ENCODE measurements around the gene MEGF11.

- no peak for TF ChIP-seq CTCF (conservative IDR thresholded peaks at IDR 0.05; ENCODE audit: low read length)
- no peak for TF ChIP-seq EZH2phosphoT487 (IDR thresholded peaks at IDR 0.05; ENCODE audit: borderline replicate concordance)
These were observed 213.2 kb downstream of the MEGF11 start for GRCh38 chr15:66040211-66040892.
